ENCODE measurements around the gene ZFAND4.

- TF ChIP-seq CTCF (IDR thresholded peaks at IDR 0.05) (no peak), EP300 (IDR thresholded peaks at IDR 0.05) (no peak)
Observed at GRCh38 chr10:45602082-45602730, 70.4 kb downstream of the ZFAND4 start.

All from ovary (tissue), 3 donors.